NT2/D1 (cell line): ENCODE results near the gene ATXN2L.

Experiments used
- DNase-seq: peaks from one replicate; pipeline ENCODE4 v3.0.0-alpha.2; 2011; ENCODE audit warnings: low read depth, low spot score
- H3K27me3 ChIP-seq: 2 replicates; pipeline ENCODE4 v1.6.0; 2011; ENCODE audit warnings: mild to moderate bottlenecking; ENCODE audit not compliant: insufficient read length, insufficient read depth
- H3K36me3 ChIP-seq: 2 replicates; pipeline ENCODE4 v1.6.1; 2011; ENCODE audit warnings: mild to moderate bottlenecking, low read length, mixed read lengths; ENCODE audit not compliant: insufficient read depth, insufficient read length
- H3K4me1 ChIP-seq: 2 replicates; pipeline ENCODE4 v1.5.1; 2011; ENCODE audit not compliant: insufficient read depth, insufficient read length
- H3K4me3 ChIP-seq: 2 replicates; pipeline ENCODE4 v1.5.1; 2011; ENCODE audit warnings: low read depth; ENCODE audit not compliant: insufficient read length
- H3K9ac ChIP-seq: 2 replicates; pipeline ENCODE4 v1.6.0; 2011; ENCODE audit warnings: low read depth; ENCODE audit not compliant: insufficient read length
- H3K9me3 ChIP-seq: 2 replicates; pipeline ENCODE4 v1.5.1; 2011; ENCODE audit warnings: mild to moderate bottlenecking, low read length; ENCODE audit not compliant: insufficient read depth
- SUZ12 ChIP-seq: IDR thresholded peaks from 2 replicates; pipeline ENCODE4 v1.6.1; 2011; ENCODE audit not compliant: insufficient read length, insufficient read depth; ENCODE audit errors: extremely low read depth
- YY1 ChIP-seq: IDR thresholded peaks from 2 replicates; pipeline ENCODE4 v1.6.1; 2011; ENCODE audit not compliant: insufficient read length, insufficient read depth
- ZNF274 ChIP-seq: IDR thresholded peaks from 2 replicates; pipeline ENCODE4 v1.6.1; 2011; ENCODE audit warnings: mild to moderate bottlenecking, low read depth, low read length

Gene ATXN2L

DNA sequence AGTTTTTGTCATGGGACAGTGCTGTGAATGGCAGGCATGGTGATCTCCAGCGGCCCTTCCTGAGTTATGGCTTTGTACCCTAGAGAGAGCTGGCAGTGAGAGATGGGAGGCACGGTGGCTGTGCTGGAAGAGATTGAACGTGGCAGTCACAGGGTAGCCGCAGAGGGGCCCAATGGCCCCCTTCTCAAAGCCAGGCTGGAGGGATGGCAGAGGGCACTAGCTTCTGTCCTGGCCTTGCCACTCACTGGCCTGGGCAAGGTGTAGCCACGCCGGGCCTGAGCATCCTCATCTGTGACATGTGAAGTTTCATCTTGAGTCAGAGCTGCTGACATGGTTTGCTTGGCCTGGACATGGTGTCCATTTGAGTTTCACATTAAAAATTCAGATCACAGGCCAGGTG lies 51.6 kb downstream of the ATXN2L start:
- H3K9ac ChIP-seq = no peak overlapping the region
- no peaks in the 10 kb centered on the region for H3K9me3 ChIP-seq
- no peak for TF ChIP-seq YY1
- no peak for TF ChIP-seq ZNF274
- no peak for TF ChIP-seq SUZ12
- no peak for DNase-seq
- H3K4me1 ChIP-seq = peaks cover 33% of the 10 kb centered on the region
- H3K4me3 ChIP-seq = no peak overlapping the region
- H3K27me3 ChIP-seq = no peaks in the 10 kb centered on the region
- peaks cover 65% of the 10 kb centered on the region for H3K36me3 ChIP-seq

DNA sequence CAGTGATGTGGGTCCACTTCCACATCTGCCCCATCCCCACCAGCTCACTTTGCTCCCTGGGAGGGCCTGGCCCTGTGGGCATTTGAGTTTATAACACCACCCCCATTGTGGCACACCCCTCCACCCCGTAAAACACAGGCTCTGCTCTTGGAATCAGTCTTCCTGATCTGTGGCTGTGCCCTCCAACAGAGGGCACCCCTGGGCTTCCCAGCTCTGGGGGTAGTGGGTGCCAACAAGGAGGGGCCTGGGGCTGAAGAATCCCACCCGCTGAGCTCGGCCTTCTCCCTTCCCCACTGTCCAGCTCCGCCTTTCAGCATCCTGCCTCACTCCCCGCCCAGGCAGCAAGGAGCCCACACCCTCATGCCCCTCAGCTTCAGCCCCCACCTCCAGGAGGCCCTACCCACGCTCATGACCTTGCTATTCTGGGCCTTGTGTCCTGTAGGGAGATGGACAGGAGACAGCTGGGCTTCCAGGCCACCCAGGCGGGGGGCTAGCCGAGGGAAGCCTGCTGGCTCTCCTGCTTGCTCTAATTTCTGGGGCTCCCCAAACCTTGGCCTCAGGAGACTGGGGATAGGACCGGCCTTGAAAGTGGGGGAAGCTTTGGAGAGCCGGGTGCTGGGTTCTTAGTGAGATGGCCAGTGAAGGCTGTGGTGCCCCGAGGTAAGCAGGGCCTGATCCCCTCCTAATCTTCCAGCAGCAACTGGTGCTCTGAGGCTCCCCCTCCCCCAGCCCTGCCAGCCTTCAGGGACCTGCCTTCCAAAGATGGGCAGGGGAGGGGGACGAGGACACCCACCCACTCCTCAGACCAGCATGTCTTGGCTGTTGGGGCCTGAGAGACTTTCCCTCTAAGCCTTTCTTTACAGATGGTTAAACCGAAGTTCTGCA lies 52.6 kb downstream of the ATXN2L start:
- no peak for DNase-seq
- peaks cover 56% of the 10 kb centered on the region for H3K36me3 ChIP-seq
- no peak overlapping the region for H3K4me3 ChIP-seq
- H3K9me3 ChIP-seq = no peaks in the 10 kb centered on the region
- peak overlapping the region; percentile 66 for H3K9ac ChIP-seq
- no peaks in the 10 kb centered on the region for H3K27me3 ChIP-seq
- peaks cover 36% of the 10 kb centered on the region for H3K4me1 ChIP-seq
- no peak for TF ChIP-seq SUZ12

DNA sequence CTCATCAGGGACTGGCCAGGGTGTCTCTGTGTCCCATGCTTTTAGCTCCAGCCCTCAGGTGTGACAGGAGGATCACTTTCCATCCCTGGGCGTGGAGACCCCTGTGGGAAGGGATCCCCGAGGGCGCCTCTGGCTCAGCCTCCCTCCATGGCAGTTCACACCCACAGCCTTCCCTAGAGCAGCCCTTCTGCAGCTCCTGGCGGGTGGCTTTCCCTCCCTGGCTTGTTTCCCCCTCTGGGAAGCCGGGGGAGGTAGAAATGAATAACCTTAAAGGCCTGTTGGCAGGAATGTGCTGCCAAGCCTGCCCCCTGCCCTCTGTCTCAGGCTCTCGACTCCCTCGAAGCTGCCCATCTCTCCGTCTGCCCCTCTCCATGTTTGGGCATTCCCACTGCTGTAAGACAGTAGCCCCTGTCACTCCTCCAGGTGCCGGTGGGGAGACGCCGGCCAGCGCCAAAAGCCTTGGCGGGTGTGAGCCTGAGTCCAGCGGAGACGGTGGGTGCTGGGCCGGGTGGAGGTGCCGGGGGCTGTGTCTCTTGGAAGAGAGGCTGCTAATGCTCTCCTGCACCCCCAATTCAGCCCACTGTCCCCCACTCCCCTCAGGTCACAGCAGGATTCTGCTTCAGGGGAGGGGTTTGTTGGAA lies 53.3 kb downstream of the ATXN2L start:
- TF ChIP-seq ZNF274 (no peak), SUZ12 (no peak), YY1 (no peak)
- H3K36me3 ChIP-seq = peaks cover 49% of the 10 kb centered on the region
- peaks cover 43% of the 10 kb centered on the region for H3K4me1 ChIP-seq
- H3K4me3 ChIP-seq = no peak overlapping the region
- no peaks in the 10 kb centered on the region for H3K9me3 ChIP-seq
- H3K27me3 ChIP-seq = peaks cover 7% of the 10 kb centered on the region
- peak overlapping the region; percentile 66 for H3K9ac ChIP-seq
- no peak for DNase-seq

DNA sequence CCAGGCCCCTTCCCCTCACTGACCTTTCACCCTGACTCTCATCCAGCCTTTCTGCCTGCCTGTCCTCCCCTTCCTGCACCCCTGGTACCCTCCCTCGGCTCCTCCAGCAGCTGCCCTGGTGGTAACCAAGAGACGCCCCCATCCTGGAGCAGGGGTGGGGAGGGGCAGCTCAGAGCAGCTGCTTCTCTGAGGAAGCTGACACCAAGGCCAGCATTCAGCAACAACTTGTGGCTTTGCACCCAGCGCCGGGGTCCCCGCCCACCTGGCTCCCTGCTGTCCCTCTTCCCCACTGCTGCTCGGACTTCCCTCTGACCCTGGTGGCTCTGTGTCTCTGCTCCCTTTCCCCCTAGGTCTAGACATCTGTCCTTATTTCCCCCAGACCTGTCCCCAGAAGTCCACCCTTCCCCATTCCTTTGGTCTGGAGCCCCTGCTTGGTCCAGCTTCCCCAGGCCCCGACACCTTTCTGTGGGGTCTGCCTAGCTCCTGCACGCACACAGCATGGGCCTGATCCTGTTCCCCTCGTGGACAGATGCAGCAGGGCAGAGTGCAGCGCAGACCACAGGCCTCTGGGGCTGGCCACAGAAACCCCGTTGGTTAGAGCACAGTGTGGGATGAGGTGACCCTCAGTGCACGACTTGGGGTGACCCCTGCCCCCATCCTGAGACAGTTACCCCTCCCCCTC lies 54.3 kb downstream of the ATXN2L start:
- DNase-seq = no peak
- H3K27me3 ChIP-seq = peaks cover 9% of the 10 kb centered on the region
- peaks cover 42% of the 10 kb centered on the region for H3K36me3 ChIP-seq
- no peaks in the 10 kb centered on the region for H3K9me3 ChIP-seq
- H3K4me3 ChIP-seq = no peak overlapping the region
- peaks cover 41% of the 10 kb centered on the region for H3K4me1 ChIP-seq
- peak overlapping the region; percentile 66 for H3K9ac ChIP-seq
- TF ChIP-seq YY1 (no peak), ZNF274 (no peak), SUZ12 (no peak)

DNA sequence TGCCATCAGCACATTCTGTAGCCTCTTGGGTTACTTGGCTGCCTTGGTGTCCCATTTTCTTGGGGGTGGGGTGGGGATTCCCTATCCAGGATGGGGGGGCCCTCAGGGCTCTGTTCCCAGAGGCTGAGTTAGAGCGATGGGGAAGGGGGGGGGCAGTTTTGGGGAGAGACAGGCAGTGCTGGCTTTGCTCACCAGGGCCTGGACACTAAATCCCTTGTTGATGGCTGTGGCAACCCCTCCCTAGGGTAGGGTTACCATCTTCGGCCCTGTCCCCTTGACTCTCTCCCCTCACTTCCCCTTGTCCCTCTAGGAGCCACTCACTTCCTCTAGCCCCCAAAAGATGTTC lies 54.8 kb downstream of the ATXN2L start:
- no peak for DNase-seq
- no peak for TF ChIP-seq SUZ12
- TF ChIP-seq ZNF274 = no peak
- no peak for TF ChIP-seq YY1
- H3K4me1 ChIP-seq = peaks cover 46% of the 10 kb centered on the region
- no peak overlapping the region for H3K4me3 ChIP-seq
- peak overlapping the region; percentile 66 for H3K9ac ChIP-seq
- peaks cover 36% of the 10 kb centered on the region for H3K36me3 ChIP-seq
- H3K27me3 ChIP-seq = peaks cover 9% of the 10 kb centered on the region
- no peaks in the 10 kb centered on the region for H3K9me3 ChIP-seq

DNA sequence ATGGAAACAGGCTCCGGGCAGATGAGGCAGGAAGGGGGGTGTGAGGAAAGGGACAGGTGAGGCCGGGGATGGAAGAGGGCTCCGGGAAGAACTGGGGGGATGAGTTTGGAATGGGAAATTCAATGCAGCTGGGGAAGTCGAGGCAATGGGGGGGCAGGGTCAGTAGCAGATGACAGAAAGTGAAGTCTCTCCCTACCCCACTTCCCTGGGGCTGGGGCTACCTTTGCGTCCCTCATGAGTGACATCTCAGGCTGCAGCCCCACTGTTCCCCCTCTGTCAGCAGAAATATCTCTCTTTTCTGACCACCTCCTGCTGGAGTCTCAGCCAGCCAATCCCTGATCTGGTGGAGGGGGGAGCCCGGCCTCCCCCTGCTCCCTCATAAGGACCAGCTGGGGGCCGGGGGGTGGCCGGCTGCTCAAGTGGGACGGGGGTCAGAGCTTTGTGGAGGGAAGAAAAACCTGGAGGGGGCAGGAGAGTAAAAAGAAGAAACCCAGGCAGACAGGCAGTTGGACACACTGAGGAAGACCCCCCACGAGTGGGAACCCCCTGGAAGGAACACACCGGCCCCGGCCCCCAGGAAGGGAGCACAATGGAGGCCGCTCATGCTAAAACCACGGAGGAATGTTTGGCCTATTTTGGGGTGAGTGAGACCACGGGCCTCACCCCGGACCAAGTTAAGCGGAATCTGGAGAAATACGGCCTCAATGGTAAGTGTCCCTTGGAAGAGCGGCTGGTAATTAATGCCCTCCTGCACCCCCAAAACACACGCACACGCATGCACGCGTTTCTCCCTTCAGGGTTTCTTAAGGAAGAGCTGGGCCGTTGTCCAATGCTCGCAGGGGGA lies 55.5 kb downstream of the ATXN2L start, which contains the start of gene ATP2A1:
Gene ATP2A1, plus strand, starts transcription at position 406 of the 844 bp plus-strand sequence. Its CDS starts 184 bp downstream, at position 590.
- TF ChIP-seq SUZ12 (no peak), YY1 (no peak), ZNF274 (no peak)
- H3K27me3 ChIP-seq = peaks cover 9% of the 10 kb centered on the region
- H3K4me3 ChIP-seq = peak within 1 kb of the TSS; percentile 92
- DNase-seq = no peak
- peak within 1 kb of the TSS; percentile 94 for H3K9ac ChIP-seq
- H3K9me3 ChIP-seq = no peaks in the 10 kb centered on the region
- H3K36me3 ChIP-seq = peaks cover 30% of the 10 kb centered on the region
- H3K4me1 ChIP-seq = peaks cover 51% of the 10 kb centered on the region
